WTC11 (cell line): ENCODE results near the gene TM9SF3. TPM values are rescaled to one million over a fixed set of nuclear protein-coding genes. Genes with fewer than 3 reads are reported as not detected.

Source experiments
- ATAC-seq: fragments of 200-7000 bp; cut with Tn5 transposase; 2 replicates; pipeline ENCODE4 v1.10.0; 2021; ENCODE audit warnings: mild to moderate bottlenecking, moderate library complexity
- CTCF ChIA-PET: fragments of 300-600 bp; sonication (Branson Sonifier 250); formaldehyde crosslinking; loops from one replicate; lab custom pipeline; 2021; ENCODE audit warnings: antibody characterized with exemption; lab: Charles Lee
- POLR2A ChIA-PET: fragments of 350-600 bp; sonication (Branson Sonifier 250); formaldehyde crosslinking; loops from one replicate; lab custom pipeline; 2021; ENCODE audit warnings: antibody characterized with exemption; lab: Charles Lee
- DNase-seq: peaks from one replicate; pipeline ENCODE4 v3.0.0; 2021; ENCODE audit warnings: low spot score
- H3K27ac Mint-ChIP-seq: 2 replicates; pipeline ENCODE4 v1.8.0; 2021; ENCODE audit warnings: mixed read lengths
- H3K27me3 Mint-ChIP-seq: 2 replicates; pipeline ENCODE4 v1.8.0; 2021; ENCODE audit warnings: low read depth, mild to moderate bottlenecking, moderate library complexity, mixed read lengths
- H3K36me3 Mint-ChIP-seq: 2 replicates; pipeline ENCODE4 v1.8.0; 2021; ENCODE audit warnings: mixed read lengths
- H3K4me1 Mint-ChIP-seq: 2 replicates; pipeline ENCODE4 v1.8.0; 2022; ENCODE audit warnings: mixed read lengths
- H3K4me3 Mint-ChIP-seq: 2 replicates; pipeline ENCODE4 v1.8.0; 2021; ENCODE audit warnings: mild to moderate bottlenecking, moderate library complexity, mixed read lengths
- H3K9me3 Mint-ChIP-seq: 2 replicates; pipeline ENCODE4 v1.8.0; 2021; ENCODE audit warnings: mixed read lengths
- CDX4 ChIP-seq: fragments of 250-450 bp; sonication (Bioruptor Pico); IDR thresholded peaks from 2 replicates; pipeline ENCODE4 v1.9.0; 2021; ENCODE audit warnings: moderate library complexity, mild to moderate bottlenecking, inconsistent platforms, borderline replicate concordance
- CTCF ChIP-seq: fragments of 200-600 bp; IDR thresholded peaks from 2 replicates; pipeline ENCODE4 v1.8.0; 2022; ENCODE audit warnings: antibody characterized with exemption
- FOXK1 ChIP-seq: sonication (generic); formaldehyde crosslinking; IDR thresholded peaks from 2 replicates; pipeline ENCODE4 v1.8.0; 2022; ENCODE audit warnings: mild to moderate bottlenecking, moderate library complexity, missing genetic modification reagents
- FOXP4 ChIP-seq: sonication (generic); formaldehyde crosslinking; IDR thresholded peaks from 2 replicates; pipeline ENCODE4 v1.8.0; 2022; ENCODE audit warnings: mild to moderate bottlenecking, missing genetic modification reagents
- HMGA2 ChIP-seq: fragments of 250-450 bp; sonication (Bioruptor Pico); IDR thresholded peaks from 2 replicates; pipeline ENCODE4 v1.4.0; 2021; ENCODE audit warnings: mild to moderate bottlenecking, moderate library complexity
- HMGXB4 ChIP-seq: sonication (generic); formaldehyde crosslinking; IDR thresholded peaks from 2 replicates; pipeline ENCODE4 v1.8.1; 2023; ENCODE audit warnings: mild to moderate bottlenecking, moderate library complexity, missing genetic modification reagents
- IRF2 ChIP-seq: sonication (generic); formaldehyde crosslinking; IDR thresholded peaks from 2 replicates; pipeline ENCODE4 v1.8.0; 2022; ENCODE audit warnings: low read depth, missing genetic modification reagents, borderline replicate concordance
- RELA ChIP-seq: sonication (generic); formaldehyde crosslinking; IDR thresholded peaks from 2 replicates; pipeline ENCODE4 v1.8.1; 2022; ENCODE audit warnings: missing genetic modification reagents, mild to moderate bottlenecking, borderline replicate concordance
- SMAD3 ChIP-seq: sonication (generic); formaldehyde crosslinking; IDR thresholded peaks from 2 replicates; pipeline ENCODE4 v1.8.0; 2022; ENCODE audit warnings: missing genetic modification reagents, mild to moderate bottlenecking, borderline replicate concordance
- TEAD1 ChIP-seq: sonication (generic); formaldehyde crosslinking; IDR thresholded peaks from 2 replicates; pipeline ENCODE4 v1.8.0; 2022; ENCODE audit warnings: mild to moderate bottlenecking, missing genetic modification reagents
- TP53 ChIP-seq: sonication (generic); formaldehyde crosslinking; IDR thresholded peaks from 2 replicates; pipeline ENCODE4 v1.8.1; 2023; ENCODE audit warnings: mild to moderate bottlenecking, missing genetic modification reagents
- ZNF121 ChIP-seq: sonication (generic); formaldehyde crosslinking; IDR thresholded peaks from 2 replicates; pipeline ENCODE4 v1.8.0; 2023; ENCODE audit warnings: missing genetic modification reagents
- ZNF138 ChIP-seq: sonication (generic); formaldehyde crosslinking; conservative IDR thresholded peaks from 2 replicates; pipeline ENCODE4 v1.8.1; 2022; ENCODE audit warnings: mild to moderate bottlenecking, moderate library complexity, missing genetic modification reagents
- ZNF512 ChIP-seq: sonication (generic); formaldehyde crosslinking; IDR thresholded peaks from 2 replicates; pipeline ENCODE4 v1.8.1; 2022; ENCODE audit warnings: missing genetic modification reagents, borderline replicate concordance
- total RNA-seq: library from RNA; stranded (reverse); gene quantifications from 3 replicates; pipeline ENCODE4 v1.2.3, GENCODE V29; 2021

The TM9SF3 gene
- total RNA-seq, 1 experiment from 2014 or later, result 116 TPM

GRCh38 chr10:96538683-96539082 is 48.1 kb downstream of the TM9SF3 start (continued):
- TF ChIP-seq HMGXB4 (no peak), ZNF138 (CRISPR knock-in tag) (no peak), TEAD1 (CRISPR knock-in tag) (no peak)

GRCh38 chr10:96536129-96536528 is 50.7 kb downstream of the TM9SF3 start:
- DNase-seq (no peak), ATAC-seq (no peak)
- POLR2A ChIA-PET, result no interaction called here
- Mint-ChIP-seq H3K4me1 (peaks cover 1% of the 10 kb centered on the region; the same call in 1 of the 2 replicates), H3K36me3 (peaks cover 26% of the 10 kb centered on the region), H3K9me3 (no peaks in the 10 kb centered on the region), H3K27me3 (no peaks in the 10 kb centered on the region), H3K4me3 (no peak overlapping the region), H3K27ac (no peak overlapping the region)
- CTCF ChIA-PET, result interaction anchor here (1.0 to 3.3 kb wide), 2 partner anchors 22 to 161 kb away, joined by 3 to 11 read pairs; partner anchors contain the start of gene TLL2
- no peak for TF ChIP-seq SMAD3 (CRISPR knock-in tag)

GRCh38 chr10:96532523-96532922 is 54.3 kb downstream of the TM9SF3 start:
- ChIA-PET POLR2A (no interaction called here), CTCF (interaction anchor here (1.4 kb wide), 1 partner anchor 19 kb away, joined by 4 read pairs; the partner anchor contains the start of gene TLL2)
- Mint-ChIP-seq H3K36me3 (peaks cover 17% of the 10 kb centered on the region), H3K4me1 (peaks cover 5% of the 10 kb centered on the region; the same call in 1 of the 2 replicates), H3K27ac (no peak overlapping the region), H3K4me3 (no peak overlapping the region), H3K27me3 (no peaks in the 10 kb centered on the region), H3K9me3 (no peaks in the 10 kb centered on the region)
- TF ChIP-seq ZNF121 (no peak), IRF2 (CRISPR knock-in tag) (no peak), TP53 (CRISPR knock-in tag) (no peak), ZNF512 (CRISPR knock-in tag) (no peak), CTCF (no peak), FOXK1 (no peak), RELA (no peak), FOXP4 (CRISPR knock-in tag) (no peak), CDX4 (CRISPR knock-in tag) (no peak), HMGA2 (CRISPR knock-in tag) (no peak), HMGXB4 (no peak)
- ATAC-seq (no peak), DNase-seq (no peak)
